Common myeloid progenitor, CD34-positive (primary cell): ENCODE data around the gene HOXC4.
"Not testable (repeated sequence)": the region's sequence is repeated elsewhere in the genome, so short reads cannot be mapped to it uniquely, and the experiment has no call there.

Source experiments
- CTCF ChIA-PET: fragments of 350-600 bp; sonication (Branson Sonifier 250); formaldehyde crosslinking; loops from one replicate; lab custom pipeline; 2021; ENCODE audit warnings: antibody characterized with exemption; lab: Charles Lee
- POLR2A ChIA-PET: fragments of 350-600 bp; sonication (Branson Sonifier 250); formaldehyde crosslinking; loops from one replicate; lab custom pipeline; 2021; ENCODE audit warnings: antibody characterized with exemption; lab: Charles Lee
- DNase-seq, 3 donors: peaks; one replicate each; pipeline versions ENCODE4 v3.0.0 to v3.0.0-alpha.2; 2013
- H3K27ac ChIP-seq, 2 experiments: 1 replicate in 1 of 2; 2 replicates in 1 of 2; pipeline ENCODE4 v1.7.0; 2013; ENCODE audit warnings: inconsistent platforms in 2 of 2, low read length in 2 of 2, mild to moderate bottlenecking in 2 of 2, low read depth in 1 of 2, moderate library complexity in 1 of 2; ENCODE audit not compliant: severe bottlenecking in 2 of 2, insufficient read depth in 1 of 2, poor library complexity in 1 of 2
- H3K27me3 ChIP-seq, 5 experiments: replicated peaks in 2 of 5; 1 replicate in 3 of 5; 2 replicates in 2 of 5; pipeline versions ENCODE4 v1.6.1 to v1.7.0; 2013; ENCODE audit warnings: low read length in 4 of 5, mild to moderate bottlenecking in 2 of 5, moderate library complexity in 2 of 5, inconsistent platforms in 1 of 5; ENCODE audit not compliant: insufficient read depth in 5 of 5, control insufficient read depth in 4 of 5
- H3K36me3 ChIP-seq, 4 experiments: 1 replicate in 2 of 4; 2 replicates in 2 of 4; pipeline versions ENCODE4 v1.6.1 to v1.7.0; 2013; ENCODE audit warnings: low read length in 3 of 4, control low read depth in 1 of 4, mild to moderate bottlenecking in 1 of 4; ENCODE audit not compliant: control insufficient read depth in 4 of 4, insufficient read depth in 4 of 4
- H3K4me1 ChIP-seq, 4 experiments: 1 replicate in 3 of 4; 2 replicates in 1 of 4; pipeline versions ENCODE4 v1.6.1 to v1.7.1; 2013; ENCODE audit warnings: low read length in 3 of 4, mild to moderate bottlenecking in 3 of 4, control low read depth in 1 of 4, inconsistent platforms in 1 of 4, moderate library complexity in 1 of 4; ENCODE audit not compliant: control insufficient read depth in 4 of 4, insufficient read depth in 4 of 4; ENCODE audit errors: control extremely low read depth in 1 of 4
- H3K4me3 ChIP-seq, 7 experiments: 1 replicate in 4 of 7; 2 replicates in 3 of 7; pipeline versions ENCODE4 v1.5.1 to v1.7.0; 2013; ENCODE audit warnings: mild to moderate bottlenecking in 7 of 7, low read length in 6 of 7, moderate library complexity in 6 of 7, inconsistent platforms in 2 of 7, low read depth in 2 of 7, control low read depth in 1 of 7; ENCODE audit not compliant: insufficient read depth in 4 of 7, control insufficient read depth in 1 of 7; ENCODE audit errors: extremely low read depth in 1 of 7
- H3K9me3 ChIP-seq, 5 experiments: 1 replicate in 4 of 5; 2 replicates in 1 of 5; pipeline versions ENCODE4 v1.6.1 to v1.7.1; 2013; ENCODE audit warnings: low read length in 4 of 5, mild to moderate bottlenecking in 2 of 5, inconsistent platforms in 1 of 5, low read depth in 1 of 5, moderate library complexity in 1 of 5; ENCODE audit not compliant: control insufficient read depth in 4 of 5, insufficient read depth in 2 of 5; ENCODE audit errors: control extremely low read depth in 1 of 5
- WGBS: methylation state at CpG from one replicate; pipeline ENCODE4 v1.1.5; 2013; ENCODE audit not compliant: insufficient coverage; 5-methylcytosine and 5-hydroxymethylcytosine counted together

The HOXC4 gene

GRCh38 chr12:54068418-54069070, 14.9 kb downstream of the HOXC4 start:
- ChIA-PET POLR2A (no interaction called here), CTCF (interaction anchor here (1.2 to 1.7 kb wide), 2 partner anchors 8 to 9 kb away, joined by 5 to 6 read pairs; no protein-coding TSS in a partner anchor)
- H3K36me3 ChIP-seq = no peaks in the 10 kb centered on the region
- no peak overlapping the region for H3K4me3 ChIP-seq
- no peaks in the 10 kb centered on the region for H3K4me1 ChIP-seq
- no peak overlapping the region for H3K27ac ChIP-seq
- no peaks in the 10 kb centered on the region for H3K9me3 ChIP-seq
- H3K27me3 ChIP-seq = peaks cover 8 to 60% (median 24%) of the 10 kb centered on the region in 5 experiments
- no peak for DNase-seq
- WGBS = 90% methylated on average over 1 of the region's 4 CpGs

- peaks cover 5 to 33% (median 21%) of the 10 kb centered on the region in 5 experiments for H3K27me3 ChIP-seq
- H3K27ac ChIP-seq = no peak overlapping the region
- CTCF ChIA-PET = no interaction called here
- H3K9me3 ChIP-seq = no peaks in the 10 kb centered on the region
- DNase-seq = no peak
- H3K4me1 ChIP-seq = no peaks in the 10 kb centered on the region
- WGBS = 100% methylated on average over 1 of the region's 1 CpG
- no peaks in the 10 kb centered on the region for H3K36me3 ChIP-seq
- POLR2A ChIA-PET = no interaction called here
- H3K4me3 ChIP-seq = no peak overlapping the region
Measured at GRCh38 chr12:54071942-54072341, 18.3 kb downstream of the HOXC4 start.

- Histone ChIP-seq H3K27me3 (peaks cover 4 to 22% (median 16%) of the 10 kb centered on the region in 5 experiments), H3K27ac (no peak overlapping the region), H3K4me3 (no peak overlapping the region), H3K36me3 (no peaks in the 10 kb centered on the region), H3K4me1 (no peaks in the 10 kb centered on the region), H3K9me3 (no peaks in the 10 kb centered on the region)
- POLR2A ChIA-PET = no interaction called here
- no peak for DNase-seq
- CTCF ChIA-PET = no interaction called here
- 89% methylated on average over 3 of the region's 6 CpGs for WGBS
Measured at GRCh38 chr12:54074308-54074707, 20.7 kb downstream of the HOXC4 start.

- CTCF ChIA-PET = interaction anchor here (1.0 to 1.6 kb wide), 3 partner anchors 8 to 133 kb away, joined by 4 to 6 read pairs (median 4); no protein-coding TSS in a partner anchor
- POLR2A ChIA-PET = no interaction called here
- Histone ChIP-seq H3K4me3 (no peak overlapping the region), H3K27ac (no peak overlapping the region), H3K27me3 (peaks cover 0 to 18% (median 14%) of the 10 kb centered on the region in 5 experiments), H3K36me3 (no peaks in the 10 kb centered on the region), H3K4me1 (peaks cover 0 to 2% (median 0%) of the 10 kb centered on the region in 4 experiments), H3K9me3 (no peaks in the 10 kb centered on the region)
- no peak for DNase-seq
- 100% methylated on average over 3 of the region's 6 CpGs for WGBS
Measured at GRCh38 chr12:54075409-54075808, 21.8 kb downstream of the HOXC4 start.

GRCh38 chr12:54075974-54076373, 22.3 kb downstream of the HOXC4 start:
- ChIA-PET POLR2A (no interaction called here), CTCF (interaction anchor here (1.0 to 1.6 kb wide), 2 partner anchors 8 to 11 kb away, joined by 4 to 6 read pairs; no protein-coding TSS in a partner anchor)
- Histone ChIP-seq H3K27me3 (peaks cover 0 to 17% (median 10%) of the 10 kb centered on the region in 5 experiments), H3K27ac (no peak overlapping the region), H3K36me3 (no peaks in the 10 kb centered on the region), H3K4me3 (no peak overlapping the region), H3K4me1 (peaks cover 0 to 5% (median 0%) of the 10 kb centered on the region in 4 experiments), H3K9me3 (no peaks in the 10 kb centered on the region)
- no peak for DNase-seq

GRCh38 chr12:54077843-54078242, 24.2 kb downstream of the HOXC4 start:
- H3K27me3 ChIP-seq, CTCF ChIA-PET, DNase-seq, H3K9me3 ChIP-seq, H3K27ac ChIP-seq, H3K4me3 ChIP-seq, POLR2A ChIA-PET, H3K36me3 ChIP-seq: not testable (repeated sequence)
- 85% methylated on average over 10 of the region's 10 CpGs for WGBS
- peaks cover 0 to 14% (median under 1%) of the 10 kb centered on the region in 4 experiments for H3K4me1 ChIP-seq

GRCh38 chr12:54079115-54079514, 25.5 kb downstream of the HOXC4 start:
- H3K27me3 ChIP-seq, H3K4me3 ChIP-seq, H3K27ac ChIP-seq, H3K9me3 ChIP-seq, DNase-seq, H3K36me3 ChIP-seq, CTCF ChIA-PET, POLR2A ChIA-PET: not testable (repeated sequence)
- peaks cover 0 to 20% (median 2%) of the 10 kb centered on the region in 4 experiments for H3K4me1 ChIP-seq
- 98% methylated on average over 9 of the region's 9 CpGs for WGBS
